OCI-LY3 (cell line): ENCODE data around the gene IGFL2.

Experiments used
- H2AFZ ChIP-seq: fragments of 200-600, 300-600 bp; shearing (Covaris generic); 2 replicates; pipeline ENCODE4 v1.6.0; 2014; ENCODE audit warnings: antibody characterized with exemption, low read depth, low read length
- H3K27ac ChIP-seq: fragments of 200-600, 300-600 bp; sonication (generic); 2 replicates; pipeline ENCODE4 v1.5.1; 2014; ENCODE audit warnings: mild to moderate bottlenecking, low read length, moderate library complexity, mixed read lengths
- H3K27me3 ChIP-seq: fragments of 200-600, 300-600 bp; sonication (generic); 2 replicates; pipeline ENCODE4 v1.6.1; 2014; ENCODE audit warnings: low read depth, low read length, mixed read lengths
- H3K36me3 ChIP-seq: fragments of 200-600, 300-600 bp; sonication (generic); replicated peaks from 2 replicates; pipeline ENCODE3; 2014; ENCODE audit warnings: low read depth, low read length, mixed read lengths
- H3K4me1 ChIP-seq: fragments of 300-600, 200-600 bp; sonication (generic); 2 replicates; pipeline ENCODE4 v1.6.1; 2014; ENCODE audit warnings: low read length, mixed read lengths
- H3K4me2 ChIP-seq: fragments of 200-600, 300-600 bp; sonication (generic); 2 replicates; pipeline ENCODE4 v1.6.1; 2014; ENCODE audit warnings: low read length, mixed read lengths
- H3K4me3 ChIP-seq: fragments of 300-600, 200-600 bp; sonication (generic); 2 replicates; pipeline ENCODE4 v1.5.1; 2014; ENCODE audit warnings: antibody characterized with exemption, mild to moderate bottlenecking, low read length, moderate library complexity
- H3K79me2 ChIP-seq: fragments of 300-600, 200-600 bp; shearing (Covaris generic); 2 replicates; pipeline ENCODE4 v1.6.1; 2014; ENCODE audit warnings: mild to moderate bottlenecking, low read length, mixed read lengths
- H3K9ac ChIP-seq: fragments of 300-600, 200-600 bp; shearing (Covaris generic); 2 replicates; pipeline ENCODE4 v1.6.0; 2014; ENCODE audit warnings: mild to moderate bottlenecking, low read length, moderate library complexity
- H3K9me3 ChIP-seq: fragments of 200-600, 300-600 bp; shearing (Covaris generic); 2 replicates; pipeline ENCODE4 v1.6.1; 2014; ENCODE audit warnings: low read length, mixed read lengths; ENCODE audit not compliant: insufficient read depth
- H4K20me1 ChIP-seq: fragments of 200-600, 300-600 bp; sonication (generic); 2 replicates; pipeline ENCODE4 v1.6.1; 2016; ENCODE audit warnings: low read length, mixed read lengths; ENCODE audit not compliant: insufficient read depth
- EZH2phosphoT487 ChIP-seq: fragments of 200-600 bp; shearing (Covaris generic); IDR thresholded peaks from 2 replicates; pipeline ENCODE4 v1.6.1; 2018; ENCODE audit warnings: antibody characterized with exemption, mixed run types, low read depth
- TF ChIP-seq, protein P1 (sequence below): fragments of 200-600, 300-600 bp; sonication (generic); IDR thresholded peaks from 2 replicates; pipeline ENCODE4 v1.5.1; 2014; ENCODE audit warnings: antibody characterized with exemption, low read length, low read depth

The IGFL2 gene

DNA sequence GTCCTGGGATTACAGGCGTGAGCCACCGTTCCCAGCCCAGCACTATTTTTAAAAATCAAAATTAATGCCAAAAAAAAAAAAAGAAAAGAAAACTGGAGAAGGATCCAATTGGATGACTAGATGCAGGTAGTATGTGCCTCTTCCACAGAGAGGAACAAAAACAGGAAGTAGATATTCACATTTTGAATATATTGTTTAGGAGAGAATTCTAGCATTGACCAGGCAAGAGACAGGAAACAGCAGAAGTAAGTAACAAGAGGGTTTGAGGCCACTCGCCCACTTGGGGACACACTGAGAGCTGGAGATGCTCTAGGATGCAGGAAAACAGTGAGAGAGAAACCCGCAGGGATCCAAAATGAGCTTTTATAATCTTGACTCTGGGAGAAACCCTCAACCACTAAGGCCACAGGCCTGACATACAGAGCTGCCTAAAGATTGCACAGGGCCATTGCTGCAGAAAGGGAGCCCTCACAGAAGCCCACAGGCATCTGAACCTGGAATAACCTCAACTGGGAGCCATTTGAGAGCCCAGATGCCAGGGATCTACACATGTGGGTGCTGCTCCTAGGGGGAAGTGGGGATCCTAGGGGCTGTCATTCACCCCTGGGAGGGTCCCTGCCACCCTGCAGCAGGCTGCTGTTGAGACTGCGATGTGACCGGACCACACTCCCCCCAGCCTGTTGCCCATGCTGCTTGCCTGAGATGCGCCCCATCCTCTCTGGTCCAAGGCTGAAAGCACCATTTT is 28.2 kb downstream of the IGFL2 start:
- Histone ChIP-seq H2AFZ (peak overlapping the region; percentile 13; the same call in 1 of the 2 replicates), H3K4me1 (peaks cover 45% of the 10 kb centered on the region), H4K20me1 (no peaks in the 10 kb centered on the region), H3K4me3 (peak overlapping the region; percentile 2; the same call in 1 of the 2 replicates), H3K36me3 (no peaks in the 10 kb centered on the region), H3K9ac (peak overlapping the region; percentile 14; the same call in 1 of the 2 replicates), H3K4me2 (peak overlapping the region; percentile 57), H3K9me3 (no peaks in the 10 kb centered on the region), H3K27ac (peak overlapping the region; percentile 51), H3K79me2 (no peaks in the 10 kb centered on the region), H3K27me3 (no peaks in the 10 kb centered on the region)
- TF ChIP-seq, protein P1, sequence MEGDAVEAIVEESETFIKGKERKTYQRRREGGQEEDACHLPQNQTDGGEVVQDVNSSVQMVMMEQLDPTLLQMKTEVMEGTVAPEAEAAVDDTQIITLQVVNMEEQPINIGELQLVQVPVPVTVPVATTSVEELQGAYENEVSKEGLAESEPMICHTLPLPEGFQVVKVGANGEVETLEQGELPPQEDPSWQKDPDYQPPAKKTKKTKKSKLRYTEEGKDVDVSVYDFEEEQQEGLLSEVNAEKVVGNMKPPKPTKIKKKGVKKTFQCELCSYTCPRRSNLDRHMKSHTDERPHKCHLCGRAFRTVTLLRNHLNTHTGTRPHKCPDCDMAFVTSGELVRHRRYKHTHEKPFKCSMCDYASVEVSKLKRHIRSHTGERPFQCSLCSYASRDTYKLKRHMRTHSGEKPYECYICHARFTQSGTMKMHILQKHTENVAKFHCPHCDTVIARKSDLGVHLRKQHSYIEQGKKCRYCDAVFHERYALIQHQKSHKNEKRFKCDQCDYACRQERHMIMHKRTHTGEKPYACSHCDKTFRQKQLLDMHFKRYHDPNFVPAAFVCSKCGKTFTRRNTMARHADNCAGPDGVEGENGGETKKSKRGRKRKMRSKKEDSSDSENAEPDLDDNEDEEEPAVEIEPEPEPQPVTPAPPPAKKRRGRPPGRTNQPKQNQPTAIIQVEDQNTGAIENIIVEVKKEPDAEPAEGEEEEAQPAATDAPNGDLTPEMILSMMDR, result no peak

- no peaks in the 10 kb centered on the region for H4K20me1 ChIP-seq
- peak overlapping the region; percentile 46 for H3K9ac ChIP-seq
- H3K36me3 ChIP-seq, result no peaks in the 10 kb centered on the region
- peak overlapping the region; percentile 73 for H2AFZ ChIP-seq
- H3K4me2 ChIP-seq, result peak overlapping the region; percentile 65
- no peaks in the 10 kb centered on the region for H3K79me2 ChIP-seq
- H3K27me3 ChIP-seq, result no peaks in the 10 kb centered on the region
- peaks cover 64% of the 10 kb centered on the region for H3K4me1 ChIP-seq
- H3K27ac ChIP-seq, result peak overlapping the region; percentile 62
- peak overlapping the region; percentile 33; the same call in 1 of the 2 replicates for H3K4me3 ChIP-seq
- no peak for TF ChIP-seq EZH2phosphoT487
- TF ChIP-seq, protein P1, result no peak
- H3K9me3 ChIP-seq, result no peaks in the 10 kb centered on the region
Measured at GRCh38 chr19:46179076-46179759, 31.2 kb downstream of the IGFL2 start.

DNA sequence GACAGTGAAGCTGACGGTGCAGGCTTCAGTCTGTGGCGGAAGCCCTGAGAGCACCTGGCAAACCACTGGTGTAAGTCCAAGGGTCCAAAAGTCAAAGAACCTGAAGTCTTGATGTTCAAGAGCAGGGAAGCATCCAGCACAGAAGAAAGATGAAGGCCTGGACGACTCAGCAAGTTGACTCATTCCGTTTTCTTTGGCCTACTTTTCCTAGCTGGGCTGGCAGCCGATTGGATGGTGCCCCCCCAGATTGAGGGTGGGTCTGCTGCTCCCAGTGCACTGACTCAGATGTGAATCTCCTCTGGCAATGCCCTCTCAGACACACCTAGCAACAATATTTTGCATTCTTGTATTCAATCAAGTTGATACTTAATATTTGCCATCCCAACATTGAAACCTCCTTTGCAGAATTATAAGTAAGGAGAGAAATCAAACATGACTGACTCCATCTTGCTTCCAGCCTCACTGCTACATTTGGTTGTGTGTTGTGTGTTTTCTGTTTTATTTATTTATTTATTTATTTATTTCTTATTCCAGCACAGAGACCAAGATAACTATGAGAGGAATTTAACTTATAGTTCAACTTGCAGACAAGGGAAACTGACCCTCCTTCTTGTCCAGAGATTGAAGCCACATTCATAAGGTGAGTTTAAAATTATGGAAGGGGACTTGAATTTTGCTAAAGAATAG is 32.8 kb downstream of the IGFL2 start:
- H3K4me3 ChIP-seq, result peak overlapping the region; percentile 15
- H3K79me2 ChIP-seq, result no peaks in the 10 kb centered on the region
- H3K9ac ChIP-seq, result peak overlapping the region; percentile 47; the same call in 1 of the 2 replicates

More for the DNA sequence above, 32.8 kb downstream of the IGFL2 start:
- Histone ChIP-seq H3K4me2 (peak overlapping the region; percentile 69), H3K9me3 (no peaks in the 10 kb centered on the region), H3K27me3 (no peaks in the 10 kb centered on the region), H3K4me1 (peaks cover 78% of the 10 kb centered on the region), H3K27ac (peak overlapping the region; percentile 75), H2AFZ (peak overlapping the region; percentile 95), H4K20me1 (no peaks in the 10 kb centered on the region), H3K36me3 (no peaks in the 10 kb centered on the region)
- TF ChIP-seq, protein P1, result no peak
- TF ChIP-seq EZH2phosphoT487, result no peak
